GM19455 (cell line): ENCODE results near the gene CAMK2D.

Experiments used
- ATAC-seq: cut with Tn5 transposase; IDR thresholded peaks from one replicate; pipeline ENCODE4 v1.9.1; 2021; ENCODE audit not compliant: unreplicated experiment

The CAMK2D gene

GRCh38 chr4:113575401-113575800, 186.1 kb downstream of the CAMK2D start:
- ATAC-seq, result no peak

- no peak for ATAC-seq
These were observed 186.9 kb downstream of the CAMK2D start for GRCh38 chr4:113574636-113575103.

DNA sequence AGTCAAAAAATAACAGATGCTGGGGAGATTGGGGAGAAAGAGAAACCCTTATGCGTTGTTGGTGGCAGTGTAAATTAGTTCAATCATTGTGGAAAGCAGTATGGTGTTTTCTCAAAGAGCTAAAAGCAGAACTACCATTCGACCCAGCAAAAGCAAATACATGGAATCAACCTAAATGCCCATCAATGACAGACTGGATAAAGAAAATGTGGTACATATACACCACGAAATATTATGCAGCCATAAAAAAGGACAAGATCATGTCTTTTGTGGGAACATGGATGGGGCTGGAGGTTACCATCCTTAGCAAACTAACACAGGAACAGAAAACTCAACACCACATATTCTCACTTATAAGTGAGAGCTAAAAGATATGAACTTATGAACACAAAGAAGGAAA, 188.9 kb downstream of the CAMK2D start:
- ATAC-seq, result no peak

GRCh38 chr4:113566015-113566795, 195.3 kb downstream of the CAMK2D start:
- no peak for ATAC-seq

DNA sequence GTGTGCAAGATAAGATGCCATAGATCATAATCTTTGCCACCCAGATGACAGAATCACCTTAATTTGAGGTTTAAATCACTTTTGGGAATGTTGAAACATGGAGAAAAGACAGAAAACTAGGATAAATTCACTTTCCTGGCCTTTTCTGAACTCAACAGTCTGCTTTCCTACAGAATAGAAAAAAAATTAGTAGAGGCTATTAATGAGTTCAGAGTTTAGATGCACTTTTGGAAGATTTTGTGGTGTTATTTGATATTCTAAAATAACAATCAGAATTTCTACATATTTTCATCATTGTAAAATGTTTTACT, 195.9 kb downstream of the CAMK2D start:
- no peak for ATAC-seq

DNA sequence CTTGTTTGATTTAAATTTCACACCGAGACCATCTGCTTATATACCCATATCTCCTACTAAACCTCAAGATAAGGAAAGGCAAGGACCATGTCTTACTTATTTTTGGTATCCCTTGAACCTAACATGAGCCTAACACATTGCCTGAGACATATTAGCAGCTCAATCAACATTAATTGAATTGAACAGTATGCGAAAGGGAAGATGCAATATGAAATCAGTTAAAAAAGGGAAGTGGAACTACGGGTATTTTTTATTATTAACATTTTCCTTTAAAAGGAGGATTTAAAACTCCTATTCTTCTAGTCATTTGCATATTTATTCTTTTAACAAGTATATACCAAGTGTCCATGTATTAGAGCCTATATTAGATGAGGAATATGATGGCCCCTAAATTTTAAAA, 197.0 kb downstream of the CAMK2D start:
- peak; percentile 24 for ATAC-seq

DNA sequence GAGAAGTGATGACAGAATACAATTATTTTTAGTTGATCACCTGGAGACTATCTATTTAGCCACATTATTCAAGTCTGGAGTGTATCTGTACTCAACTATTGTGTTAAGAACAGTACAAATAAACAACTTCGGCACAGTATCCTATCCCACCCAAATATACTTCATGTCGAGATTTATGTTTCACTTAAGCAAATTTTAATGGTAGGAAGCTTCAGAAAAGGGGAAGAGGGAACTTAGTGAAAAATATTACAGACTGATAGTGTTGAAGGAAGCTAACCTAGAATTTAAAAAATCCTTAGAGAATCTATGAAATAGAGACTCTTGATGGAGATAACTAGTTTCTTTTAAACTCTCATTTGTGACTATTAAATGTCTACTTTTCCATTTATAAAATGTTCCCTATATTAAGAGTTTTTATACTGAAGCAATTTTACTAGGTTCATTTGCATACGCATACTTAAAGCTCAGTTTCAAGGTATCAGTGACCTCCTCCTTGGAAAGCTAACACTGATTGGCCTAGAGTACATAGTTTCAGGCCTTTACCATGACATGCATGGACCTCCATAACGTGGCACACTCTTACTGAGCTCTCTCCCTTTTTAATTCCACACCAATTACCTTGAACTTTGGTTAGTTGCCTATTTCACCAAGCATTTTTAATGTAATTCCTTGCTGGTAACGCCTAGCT, 197.7 kb downstream of the CAMK2D start:
- no peak for ATAC-seq

DNA sequence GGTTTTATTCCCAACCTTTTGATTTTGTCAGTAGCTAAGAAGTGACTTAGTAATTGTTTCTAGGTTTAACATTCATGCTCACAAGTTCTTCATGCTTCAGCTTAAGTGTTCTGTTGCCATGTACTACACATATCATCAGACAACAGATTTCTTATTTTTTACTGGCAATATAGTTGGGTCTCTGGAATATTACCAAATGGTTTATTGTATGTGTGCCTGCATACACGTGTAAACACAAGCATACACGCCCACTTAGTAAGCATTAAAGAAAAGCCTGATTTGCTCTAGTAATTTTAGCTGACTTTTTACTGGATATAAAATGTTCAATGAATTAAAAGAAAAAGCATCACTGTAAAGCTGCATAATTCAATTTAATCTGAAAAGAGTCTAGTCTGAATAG, 199.8 kb downstream of the CAMK2D start:
- no peak for ATAC-seq

DNA sequence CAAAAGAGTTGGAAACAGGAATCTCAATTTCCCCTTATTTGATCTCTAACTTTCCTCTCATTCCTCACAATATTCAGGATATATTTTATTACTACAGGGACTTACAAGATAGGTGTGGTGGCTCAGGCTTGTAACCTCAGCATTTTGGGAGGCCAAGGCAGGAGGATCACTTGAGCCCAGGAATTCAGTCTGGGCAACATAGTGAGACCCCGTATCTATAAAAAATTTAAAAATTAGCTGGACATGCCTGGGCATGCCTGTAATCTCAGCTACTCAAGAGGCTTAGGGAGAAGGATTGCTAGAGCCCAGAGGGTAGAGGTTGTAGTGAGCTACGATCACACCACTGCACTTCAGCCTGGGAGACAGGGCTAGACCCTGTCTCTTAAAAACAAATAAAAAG, 200.4 kb downstream of the CAMK2D start:
- ATAC-seq, result no peak

- no peak for ATAC-seq
These were observed 201.0 kb downstream of the CAMK2D start for GRCh38 chr4:113560579-113560978.

DNA sequence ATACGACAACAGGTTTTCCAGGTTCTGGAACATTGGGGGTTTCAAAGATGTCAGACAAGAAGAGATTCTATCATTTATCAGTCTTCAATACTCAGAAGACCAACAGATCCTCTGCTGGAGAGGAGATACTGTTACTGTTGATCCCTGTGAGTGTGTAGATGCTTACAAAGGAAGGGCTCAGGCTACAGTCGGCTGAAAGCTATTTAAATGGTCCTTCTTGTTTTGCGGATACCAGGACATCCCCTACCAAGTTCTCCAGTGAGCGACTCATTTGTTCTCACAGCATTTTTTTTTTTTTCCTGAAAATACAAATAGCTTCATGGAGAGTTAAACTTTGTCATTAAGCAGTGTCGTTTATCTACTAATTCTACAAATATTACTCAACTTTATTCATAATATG, 201.6 kb downstream of the CAMK2D start:
- ATAC-seq, result no peak

- ATAC-seq, result no peak
These were observed 205.0 kb downstream of the CAMK2D start for GRCh38 chr4:113556382-113557134.

- ATAC-seq, result no peak
These were observed 205.7 kb downstream of the CAMK2D start for GRCh38 chr4:113555868-113556267.

- no peak for ATAC-seq
These were observed 208.5 kb downstream of the CAMK2D start for GRCh38 chr4:113553082-113553481.

GRCh38 chr4:113550510-113550909, 211.0 kb downstream of the CAMK2D start:
- ATAC-seq, result no peak

DNA sequence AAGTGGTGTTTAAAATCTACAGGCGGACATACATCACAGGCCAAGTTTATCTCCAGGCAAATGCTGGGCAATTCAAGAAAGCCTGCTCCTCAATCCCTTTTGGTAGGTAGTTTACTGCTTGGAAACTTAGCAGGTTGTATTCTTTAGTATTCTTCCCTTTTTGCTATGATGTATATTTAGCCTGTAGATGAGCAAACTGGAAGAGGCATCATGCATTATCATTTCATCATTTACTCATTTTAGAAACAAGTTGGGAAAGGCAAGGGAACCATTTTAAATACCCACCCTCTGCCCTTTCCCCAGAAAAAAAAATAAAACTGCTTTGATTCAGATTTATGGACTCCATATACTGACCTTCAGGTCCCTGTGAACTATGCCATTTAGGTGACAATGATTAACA, 213.2 kb downstream of the CAMK2D start:
- no peak for ATAC-seq

DNA sequence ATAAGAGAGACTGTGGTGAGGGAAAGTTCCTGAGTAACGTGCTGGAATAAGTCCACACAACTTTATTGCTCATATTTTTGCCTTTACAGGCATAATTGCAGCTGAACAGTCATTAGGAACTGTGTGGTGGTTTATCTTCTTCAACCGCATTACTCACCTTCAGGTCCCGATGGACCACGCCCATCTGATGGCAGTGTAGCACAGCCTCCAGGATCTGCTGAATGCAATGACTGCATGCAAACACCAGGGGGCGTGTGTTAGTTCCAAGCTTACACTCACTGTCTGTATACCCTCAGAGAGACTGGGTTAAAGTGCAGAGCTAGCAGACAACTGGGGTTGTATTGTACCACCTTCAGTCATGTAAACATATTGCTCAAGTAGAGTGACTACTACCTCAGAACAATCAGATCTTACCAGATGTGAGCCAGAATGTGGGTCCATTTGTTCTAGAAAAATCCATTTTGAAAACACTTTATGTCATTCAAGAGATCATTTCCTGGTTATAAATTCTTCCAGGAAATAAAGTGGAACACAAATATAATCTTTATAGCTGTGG, 214.0 kb downstream of the CAMK2D start:
- peak; percentile 99 for ATAC-seq

GRCh38 chr4:113541933-113542332, 219.6 kb downstream of the CAMK2D start:
- ATAC-seq, result no peak

GRCh38 chr4:113540859-113541258, 220.7 kb downstream of the CAMK2D start:
- no peak for ATAC-seq

DNA sequence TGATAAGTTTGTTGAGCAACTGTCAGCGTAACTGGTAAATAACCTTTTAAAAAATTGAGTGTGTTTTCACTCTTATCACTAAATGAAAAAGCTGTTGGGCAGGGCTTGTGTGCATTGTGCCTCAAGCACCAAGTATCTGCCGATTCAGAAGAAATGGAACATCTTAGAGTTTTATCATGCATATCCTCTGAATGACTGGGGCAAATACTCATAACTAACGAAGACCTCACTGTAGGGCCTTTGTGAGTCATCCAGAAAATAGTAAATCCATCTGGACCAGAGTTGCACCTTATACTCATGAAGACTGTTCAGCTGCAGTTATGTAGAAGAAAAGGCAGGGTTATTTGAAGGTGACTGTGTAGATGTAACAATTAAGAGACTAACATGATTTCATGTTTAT, 222.1 kb downstream of the CAMK2D start:
- peak; percentile 67 for ATAC-seq

- ATAC-seq, result no peak
These were observed 223.9 kb downstream of the CAMK2D start for GRCh38 chr4:113537628-113538027.

- ATAC-seq, result no peak
These were observed 224.3 kb downstream of the CAMK2D start for GRCh38 chr4:113537203-113537602.
